Measurements from ENCODE around the gene EDN2. TPM values are rescaled to one million over a fixed set of nuclear protein-coding genes. Genes with fewer than 3 reads are reported as not detected.

Gene EDN2
- total RNA-seq, 8 experiments from 2014 or later: 0.23 to 0.81 (median 0.53) TPM; not detected in 2

GRCh38 chr1:41456847-41457540, 27.5 kb downstream of the EDN2 start:
- H3K4me3 ChIP-seq: no peak overlapping the region
- no peak overlapping the region for H3K27ac ChIP-seq
- WGBS, 10 experiments: 40 to 100% (median 81%) methylated on average over 1 to 5 of the region's 10 CpGs; no CpG with 5 or more reads in 1 of the 10 experiments
- H3K4me1 ChIP-seq (replicated peaks in 1 of 2): no peaks in the 10 kb centered on the region
- in situ Hi-C loops (cut with MboI; ENCODE audit: low pct_unique_long_range_greater_than_20kb in 2 of 9, low sequenced_read_pairs in 9 of 9, unreplicated experiment in 9 of 9): no loop called here
- ATAC-seq (replicated peaks in 6 of 8): no peak

DNA sequence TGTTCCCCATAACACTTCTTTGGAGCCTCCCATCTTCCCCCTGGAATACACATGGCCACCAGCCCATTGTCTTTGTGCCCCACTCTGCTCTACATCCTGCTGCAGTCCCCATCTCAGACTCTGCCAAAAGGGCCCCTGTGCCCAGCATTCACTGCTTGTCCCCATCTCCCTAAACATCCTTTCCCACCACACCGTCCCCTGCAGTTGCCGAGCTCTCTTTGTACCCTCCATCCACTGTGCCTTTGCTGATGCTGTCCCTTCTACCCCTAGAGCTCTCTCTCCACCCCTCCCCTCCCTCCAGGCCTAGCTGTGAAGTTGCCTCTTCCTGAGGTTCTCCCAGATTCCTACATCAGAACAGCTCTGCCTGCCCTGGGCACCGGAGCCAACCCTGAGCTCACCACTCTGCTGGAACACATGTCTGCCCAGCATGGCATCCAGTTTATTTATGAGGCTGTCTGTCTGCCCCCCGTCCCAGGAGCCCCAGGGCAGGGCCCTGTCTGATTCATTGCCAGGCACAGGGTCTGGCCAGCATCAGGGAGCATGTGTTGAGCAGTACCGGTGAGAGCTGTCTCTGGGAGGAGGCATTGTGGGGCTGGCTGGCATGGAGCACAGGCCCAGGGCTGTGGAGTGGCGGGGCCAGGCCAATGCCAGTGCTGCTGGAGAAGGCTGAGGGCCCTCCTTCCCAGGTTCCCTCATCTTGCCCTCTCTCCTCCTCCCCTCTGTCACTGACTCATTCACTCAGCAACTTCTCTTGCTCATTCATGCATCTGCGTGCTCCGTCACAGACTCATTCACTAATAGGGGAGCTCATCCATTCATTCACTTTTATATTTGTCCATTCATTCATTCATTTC, 28.8 kb downstream of the EDN2 start:
- ATAC-seq (replicated peaks in 6 of 8): peak; percentile 49 to 83 (median 71)
- Histone ChIP-seq H3K4me1 (replicated peaks in 1 of 2) (no peaks in the 10 kb centered on the region), H3K27ac (no peak overlapping the region), H3K4me3 (no peak overlapping the region)
- WGBS, 10 experiments: 20 to 100% (median 67%) methylated on average over 1 to 4 of the region's 8 CpGs; no CpG with 5 or more reads in 3 of the 10 experiments
- in situ Hi-C loops (cut with MboI; ENCODE audit: low pct_unique_long_range_greater_than_20kb in 2 of 9, low sequenced_read_pairs in 9 of 9, unreplicated experiment in 9 of 9): no loop called here

DNA sequence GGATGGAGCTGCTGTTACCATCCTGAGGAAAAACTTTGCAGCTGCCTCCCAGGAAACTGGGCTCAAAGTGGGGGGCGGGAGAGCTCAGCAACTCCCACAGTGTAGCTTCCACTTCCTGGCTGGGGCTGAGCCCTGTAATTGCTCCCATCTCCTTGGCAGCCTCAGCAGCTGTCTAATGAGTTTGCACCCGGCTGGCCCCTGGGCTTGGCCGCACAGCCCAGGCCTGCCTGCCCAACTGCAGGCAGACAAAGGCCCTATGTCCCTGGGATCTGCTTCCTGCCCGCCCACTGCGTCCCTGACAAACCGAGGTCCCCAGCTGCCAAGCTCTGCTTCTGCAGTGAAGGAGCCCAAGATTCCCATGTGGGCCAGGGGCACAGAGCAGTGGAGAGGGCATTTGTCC, 30.1 kb downstream of the EDN2 start:
- 23 to 67% (median 40%) methylated on average over 1 to 4 of the region's 6 CpGs; no CpG with 5 or more reads in 7 of the 10 experiments for WGBS, 10 experiments

DNA sequence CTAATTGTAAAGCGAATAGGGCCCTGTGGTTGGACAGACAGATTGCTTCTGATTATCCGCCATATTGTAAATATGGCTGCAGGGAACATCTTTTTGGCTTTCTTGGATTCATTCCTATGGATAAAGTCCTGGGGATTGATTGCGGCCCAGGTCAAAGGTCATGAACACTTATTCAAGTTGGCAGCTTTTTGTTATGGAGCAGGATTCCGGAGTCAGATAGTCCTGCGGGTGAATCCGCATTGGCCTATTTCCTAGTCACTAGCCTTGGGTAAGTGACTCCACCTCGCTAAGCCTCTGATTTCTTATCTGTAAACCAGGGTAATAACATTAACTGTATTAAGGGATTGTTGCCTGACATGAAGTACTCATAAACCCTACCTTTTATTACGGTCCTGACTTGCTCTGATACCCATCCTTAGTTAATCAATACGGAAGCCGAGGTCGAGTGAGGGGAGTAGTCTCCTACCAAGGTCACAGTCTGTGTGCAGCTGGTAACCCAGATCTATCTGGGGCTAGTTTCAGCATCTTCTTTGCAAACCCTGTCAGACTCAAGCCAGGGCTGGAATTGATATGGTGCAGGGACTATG, 31.7 kb downstream of the EDN2 start:
- 70 to 100% (median 88%) methylated on average over 1 to 11 of the region's 11 CpGs; no CpG with 5 or more reads in 2 of the 10 experiments for WGBS, 10 experiments
- no peak for ATAC-seq (replicated peaks in 6 of 8)
- peaks cover 3 to 4% of the 10 kb centered on the region in 2 donors for H3K4me1 ChIP-seq (replicated peaks in 1 of 2)
- H3K4me3 ChIP-seq: no peak overlapping the region
- H3K27ac ChIP-seq: no peak overlapping the region
- in situ Hi-C loops (cut with MboI; ENCODE audit: low pct_unique_long_range_greater_than_20kb in 2 of 9, low sequenced_read_pairs in 9 of 9, unreplicated experiment in 9 of 9): no loop called here

More for the DNA sequence above, 30.1 kb downstream of the EDN2 start:
- H3K4me1 ChIP-seq (replicated peaks in 1 of 2): no peaks in the 10 kb centered on the region
- H3K27ac ChIP-seq: no peak overlapping the region
- H3K4me3 ChIP-seq: no peak overlapping the region
- peak; percentile 10 to 69 (median 55) for ATAC-seq (replicated peaks in 6 of 8)
- in situ Hi-C loops (cut with MboI; ENCODE audit: low pct_unique_long_range_greater_than_20kb in 2 of 9, low sequenced_read_pairs in 9 of 9, unreplicated experiment in 9 of 9): no loop called here

GRCh38 chr1:41450747-41451285, 33.7 kb downstream of the EDN2 start:
- WGBS, 10 experiments: 52 to 95% (median 83%) methylated on average over 2 to 8 of the region's 9 CpGs; no CpG with 5 or more reads in 5 of the 10 experiments
- H3K27ac ChIP-seq: no peak overlapping the region
- in situ Hi-C loops (cut with MboI; ENCODE audit: low pct_unique_long_range_greater_than_20kb in 2 of 9, low sequenced_read_pairs in 9 of 9, unreplicated experiment in 9 of 9): no loop called here
- ATAC-seq (replicated peaks in 6 of 8): no peak
- H3K4me1 ChIP-seq (replicated peaks in 1 of 2): peaks cover 4 to 10% of the 10 kb centered on the region in 2 donors
- no peak overlapping the region for H3K4me3 ChIP-seq

DNA sequence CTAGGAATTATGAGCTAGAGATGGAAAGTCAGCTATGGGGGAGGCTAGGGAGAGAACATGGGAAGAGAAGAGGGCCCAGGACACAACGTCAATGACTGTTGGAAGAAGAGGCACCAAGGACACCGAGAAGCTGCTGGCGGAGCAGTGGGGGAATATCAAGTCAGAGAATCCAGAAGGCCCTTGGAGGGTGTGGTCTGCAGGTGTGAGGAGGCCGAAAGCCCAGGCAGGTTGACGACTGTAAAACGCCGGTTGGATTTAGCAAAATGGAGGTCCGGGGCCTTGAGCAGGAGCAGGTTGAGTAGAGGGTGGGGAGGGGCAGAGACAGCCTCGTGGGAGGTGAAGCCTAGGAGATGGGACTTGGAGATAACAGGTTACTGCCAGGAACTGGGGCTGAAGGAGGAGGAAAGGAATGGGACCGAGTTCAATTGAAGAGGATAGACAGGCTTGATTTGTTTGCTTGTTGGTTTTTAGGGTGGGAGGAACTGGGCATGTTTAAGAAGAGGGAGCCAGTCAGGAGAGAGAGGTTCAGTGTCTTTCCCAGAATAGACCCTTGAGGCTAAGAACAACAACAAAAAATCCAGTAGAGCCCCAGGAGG, 35.1 kb downstream of the EDN2 start:
- Histone ChIP-seq H3K27ac (no peak overlapping the region), H3K4me3 (no peak overlapping the region), H3K4me1 (replicated peaks in 1 of 2) (peaks cover 4 to 10% of the 10 kb centered on the region in 2 donors)
- in situ Hi-C loops (cut with MboI; ENCODE audit: low pct_unique_long_range_greater_than_20kb in 2 of 9, low sequenced_read_pairs in 9 of 9, unreplicated experiment in 9 of 9): no loop called here
- ATAC-seq (replicated peaks in 6 of 8): no peak
- 63 to 90% (median 75%) methylated on average over 5 to 8 of the region's 10 CpGs; no CpG with 5 or more reads in 3 of the 10 experiments for WGBS, 10 experiments

DNA sequence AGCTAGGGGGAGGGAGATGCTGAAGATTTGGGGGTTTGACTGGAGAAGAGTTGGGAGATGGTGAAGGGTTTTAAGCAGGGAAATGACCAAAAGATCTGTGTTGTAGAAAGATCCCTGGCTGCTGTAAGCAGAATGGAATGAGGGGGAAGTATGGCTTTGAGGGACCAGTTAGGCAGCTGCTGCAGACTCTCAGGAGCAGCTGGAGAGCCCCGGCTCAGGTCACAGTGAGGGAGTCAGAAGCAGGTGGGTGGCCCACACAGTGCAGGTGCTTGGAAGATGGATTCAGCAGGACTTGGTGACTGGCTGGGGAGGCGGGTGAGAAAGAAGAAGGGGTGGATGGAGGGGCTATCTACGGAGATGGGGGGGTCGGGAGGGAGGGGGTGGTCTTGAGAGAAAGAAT, 35.7 kb downstream of the EDN2 start:
- Histone ChIP-seq H3K27ac (no peak overlapping the region), H3K4me1 (replicated peaks in 1 of 2) (peaks cover 4 to 10% of the 10 kb centered on the region in 2 donors), H3K4me3 (no peak overlapping the region)
- ATAC-seq (replicated peaks in 6 of 8): no peak
- 57 to 100% (median 100%) methylated on average over 1 of the region's 4 CpGs; no CpG with 5 or more reads in 7 of the 10 experiments for WGBS, 10 experiments
- in situ Hi-C loops (cut with MboI; ENCODE audit: low pct_unique_long_range_greater_than_20kb in 2 of 9, low sequenced_read_pairs in 9 of 9, unreplicated experiment in 9 of 9): no loop called here

DNA sequence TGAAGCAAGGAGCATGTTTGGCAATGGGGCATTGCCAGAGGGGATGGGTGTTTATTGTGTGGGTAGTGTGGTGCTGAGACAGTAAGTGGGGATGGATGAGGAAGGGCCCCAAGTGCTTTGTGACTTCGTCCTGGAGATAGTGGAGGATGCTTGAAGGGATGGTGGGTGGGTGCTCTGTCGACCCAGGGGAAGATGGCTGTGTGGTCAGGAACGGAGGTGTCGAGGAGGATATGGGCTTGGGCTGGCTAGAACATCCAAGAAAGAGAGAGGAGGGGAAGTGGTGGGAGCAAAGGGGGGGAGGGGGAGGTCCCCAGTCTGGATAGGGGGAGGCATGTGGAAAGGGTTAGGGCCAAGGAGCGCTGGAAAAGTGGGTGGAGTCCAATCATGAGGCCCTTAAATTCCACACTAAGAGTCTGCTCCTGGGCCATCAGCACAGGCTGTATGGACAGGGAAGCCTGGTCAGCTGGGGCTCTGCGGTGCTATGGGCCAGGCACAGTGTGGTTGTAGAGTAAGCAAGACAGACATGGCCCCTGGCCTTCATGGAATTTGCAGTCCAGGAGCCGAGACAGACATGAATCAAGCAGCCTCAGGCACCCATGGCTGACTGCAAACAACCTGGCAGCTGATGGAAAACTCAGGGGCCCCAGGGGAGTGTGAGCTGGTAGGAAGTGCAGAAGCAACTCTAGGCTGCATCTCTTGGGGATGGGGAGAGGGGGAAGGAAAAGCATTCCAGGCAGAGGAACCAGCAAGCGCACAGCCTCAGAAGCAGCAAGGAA, 36.3 kb downstream of the EDN2 start:
- in situ Hi-C loops (cut with MboI; ENCODE audit: low pct_unique_long_range_greater_than_20kb in 2 of 9, low sequenced_read_pairs in 9 of 9, unreplicated experiment in 9 of 9): no loop called here
- peak in 7 of 8 experiments; percentile 47 to 75 (median 59) for ATAC-seq (replicated peaks in 6 of 8)
- WGBS, 10 experiments: 50 to 92% (median 80%) methylated on average over 2 to 6 of the region's 8 CpGs; no CpG with 5 or more reads in 3 of the 10 experiments

DNA sequence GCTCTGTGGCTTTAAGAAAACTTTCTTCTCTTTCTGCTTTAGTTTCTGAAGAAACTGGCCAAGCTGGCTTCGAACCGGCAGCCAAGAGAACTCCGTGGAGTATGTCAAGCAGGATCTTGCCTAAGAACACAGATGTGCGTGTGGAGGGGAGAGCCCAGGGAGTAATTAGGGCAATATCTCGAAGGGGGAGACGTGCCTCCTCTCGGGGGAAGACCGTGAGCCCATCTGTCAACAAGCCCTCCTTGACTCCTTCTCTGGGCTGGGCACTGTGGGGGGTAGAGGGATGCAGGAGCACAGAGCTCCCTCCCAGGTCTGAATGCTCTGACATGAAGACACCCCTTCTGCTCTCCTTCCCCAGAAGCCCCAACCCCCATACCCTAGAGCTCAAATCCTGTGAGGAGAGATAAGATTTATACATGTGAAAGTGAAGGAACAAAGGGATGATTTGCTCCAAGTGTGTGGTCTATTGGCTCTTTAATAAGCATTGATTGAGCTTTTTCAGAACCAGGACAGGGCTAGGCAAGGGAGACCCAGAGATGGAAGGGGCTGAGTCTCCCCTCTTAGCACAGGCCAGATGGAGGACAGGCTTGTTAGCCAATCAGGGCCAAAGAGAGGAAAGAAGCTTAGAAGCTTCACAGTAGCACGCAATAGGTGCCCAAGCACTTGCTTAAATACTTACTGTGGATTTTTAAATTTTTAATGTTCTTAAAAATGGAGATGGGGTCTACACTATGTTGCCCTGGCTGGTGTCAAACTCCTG, 37.5 kb downstream of the EDN2 start:
- WGBS, 10 experiments: 22 to 100% (median 71%) methylated on average over 1 to 9 of the region's 9 CpGs; no CpG with 5 or more reads in 3 of the 10 experiments
- Histone ChIP-seq H3K4me1 (replicated peaks in 1 of 2) (peaks cover 4 to 10% of the 10 kb centered on the region in 2 donors), H3K27ac (no peak overlapping the region), H3K4me3 (no peak overlapping the region)
- in situ Hi-C loops (cut with MboI; ENCODE audit: low pct_unique_long_range_greater_than_20kb in 2 of 9, low sequenced_read_pairs in 9 of 9, unreplicated experiment in 9 of 9): no loop called here
- no peak for ATAC-seq (replicated peaks in 6 of 8)

More for the DNA sequence above, 36.3 kb downstream of the EDN2 start:
- H3K27ac ChIP-seq: no peak overlapping the region
- H3K4me3 ChIP-seq: no peak overlapping the region
- peaks cover 4 to 10% of the 10 kb centered on the region in 2 donors for H3K4me1 ChIP-seq (replicated peaks in 1 of 2)

GRCh38 chr1:41444785-41445184, 39.7 kb downstream of the EDN2 start:
- no peak overlapping the region for H3K4me3 ChIP-seq
- peaks cover 4 to 10% of the 10 kb centered on the region in 2 donors for H3K4me1 ChIP-seq (replicated peaks in 1 of 2)
- in situ Hi-C loops (cut with MboI; ENCODE audit: low pct_unique_long_range_greater_than_20kb in 2 of 9, low sequenced_read_pairs in 9 of 9, unreplicated experiment in 9 of 9): no loop called here
- H3K27ac ChIP-seq: no peak overlapping the region
- ATAC-seq (replicated peaks in 6 of 8): no peak

- in situ Hi-C loops (cut with MboI; ENCODE audit: low pct_unique_long_range_greater_than_20kb in 2 of 9, low sequenced_read_pairs in 9 of 9, unreplicated experiment in 9 of 9): no loop called here
- WGBS, 10 experiments: 0 to 54% (median 48%) methylated on average over 2 to 3 of the region's 3 CpGs; no CpG with 5 or more reads in 3 of the 10 experiments
- Histone ChIP-seq H3K27ac (no peak overlapping the region), H3K4me3 (no peak overlapping the region), H3K4me1 (replicated peaks in 1 of 2) (peaks cover 4 to 10% of the 10 kb centered on the region in 2 donors)
- ATAC-seq (replicated peaks in 6 of 8): no peak
These were observed 40.2 kb downstream of the EDN2 start for GRCh38 chr1:41444246-41444645.
